ENCODE results near the gene ZNF148.

- TF ChIP-seq CTCF (IDR thresholded peaks at IDR 0.05; ENCODE audit: insufficient read depth, low read length) (no peak), REST (IDR thresholded peaks at IDR 0.05; ENCODE audit: insufficient replicate concordance, low read depth) (no peak)
These were observed 162.4 kb downstream of the ZNF148 start, which contains the start of gene SLC12A8 for GRCh38 chr3:125212509-125213363.
